Adrenal gland (tissue), 12 donors: ENCODE results near the gene NEDD8. TPM values are rescaled to one million over a fixed set of nuclear protein-coding genes. Genes with fewer than 3 reads are reported as not detected.
"Not testable (repeated sequence)": the region's sequence is repeated elsewhere in the genome, so short reads cannot be mapped to it uniquely, and the experiment has no call there.

Source experiments
- DNase-seq, 7 donors: peaks; one replicate each; pipeline ENCODE4 v3.0.0-alpha.2; 2019 to 2020
- H3K27ac ChIP-seq, 5 donors: fragments of 200-600 bp; sonication (generic) in 4 of 5; 1 replicate in 3 of 5; 2 replicates in 2 of 5; pipeline versions ENCODE4 v1.5.1 to v1.8.0; 2016 to 2020; ENCODE audit warnings: mild to moderate bottlenecking in 1 of 5
- H3K27me3 ChIP-seq: fragments of 200-600 bp; 2 replicates; pipeline ENCODE4 v1.8.0; 2021
- H3K36me3 ChIP-seq, 2 donors: fragments of 200-600 bp; replicated peaks in 1 of 2; 1 replicate in 1 of 2; 2 replicates in 1 of 2; pipeline versions ENCODE4 v1.5.1 to v1.8.0; 2018 to 2022
- H3K4me1 ChIP-seq, 2 donors: fragments of 200-600 bp; replicated peaks in 1 of 2; 1 replicate in 1 of 2; 2 replicates in 1 of 2; pipeline versions ENCODE4 v1.5.1 to v1.8.0; 2018 to 2021
- H3K4me3 ChIP-seq, 4 donors: fragments of 200-600 bp; sonication (generic) in 3 of 4; one replicate each; pipeline ENCODE4 v1.5.1; 2016 to 2018
- H3K9me3 ChIP-seq, 3 donors: fragments of 200-600 bp; sonication (generic) in 1 of 3; replicated peaks in 1 of 3; 1 replicate in 2 of 3; 2 replicates in 1 of 3; pipeline versions ENCODE4 v1.5.1 to v1.8.0; 2016 to 2021
- POLR2A ChIP-seq, 2 donors: fragments of 450-650 bp; IDR thresholded peaks; one replicate each; pipeline ENCODE4 v1.6.1; 2017; ENCODE audit warnings: antibody characterized with exemption in 2 of 2, mild to moderate bottlenecking in 2 of 2, moderate library complexity in 1 of 2
- WGBS, 4 donors: extraction: QIAGEN DNeasy Blood & Tissue Kit in 2 of 4; methylation state at CpG; one replicate each; pipeline versions ENCODE4 v1.1.5 to v1.1.7; 2013 to 2017; 5-methylcytosine and 5-hydroxymethylcytosine counted together
- intact Hi-C, 2 donors: fragments of 100-400 bp; cut with DNase I; formaldehyde crosslinking; loops; one replicate each; pipeline versions ENCODE4 v1.14.1 to v1.15.0; 2022 to 2023
- polyA plus RNA-seq, 3 donors: library from polyadenylated mRNA; stranded (reverse); fragments of 200-250 nt in 2 of 3; fragments of 350-450 nt in 1 of 3; fragmentation: Illumina TruSeq in 1 of 3; extraction: RNeasy Lipid Tissue Mini Kit (QIAGEN cat#74804) in 1 of 3; gene quantifications; one replicate each; pipeline ENCODE4 v1.2.3, GENCODE V29; 2013 to 2014
- total RNA-seq, 9 donors: library from RNA; depleted of rRNA in 4 of 9; stranded (reverse); fragments of >200 nt in 4 of 9; fragments of 120-200 nt in 1 of 9; fragmentation: NEBNext Ultra II Directional in 1 of 9; extraction: Animal tissue kit (Norgen Biotek cat#: 25700) in 1 of 9; gene quantifications; one replicate each; pipeline versions ENCODE4 v1.1.0 to v1.2.4, GENCODE V29; 2013 to 2023
- TF ChIP-seq, protein P1 (sequence below), 6 experiments: fragments of 450-650 bp in 4 of 6; fragments of 200-600 bp in 2 of 6; sonication (generic) in 1 of 6; IDR thresholded peaks; 1 replicate in 5 of 6; 2 replicates in 1 of 6; pipeline versions ENCODE4 v1.5.1 to v1.8.0; 2016 to 2021; ENCODE audit warnings: antibody characterized with exemption in 6 of 6, mild to moderate bottlenecking in 2 of 6, moderate library complexity in 1 of 6
- donor health status: healthy with polysubstance abuse.
- donor health status: Bipolar disorder and iron deficiency.
- donor health status: DM: yes; HTN: yes; CAD: no.
- donor health status: DM: no; HTN: no; CAD: no.
- donor health status: DM: no; HTN: no; CAD: no.
- donor health status: DM: yes; HTN: yes; CAD: no.

The NEDD8 gene
- total and polyA plus RNA-seq, 12 donors = 136 to 454 (median 216) TPM

DNA sequence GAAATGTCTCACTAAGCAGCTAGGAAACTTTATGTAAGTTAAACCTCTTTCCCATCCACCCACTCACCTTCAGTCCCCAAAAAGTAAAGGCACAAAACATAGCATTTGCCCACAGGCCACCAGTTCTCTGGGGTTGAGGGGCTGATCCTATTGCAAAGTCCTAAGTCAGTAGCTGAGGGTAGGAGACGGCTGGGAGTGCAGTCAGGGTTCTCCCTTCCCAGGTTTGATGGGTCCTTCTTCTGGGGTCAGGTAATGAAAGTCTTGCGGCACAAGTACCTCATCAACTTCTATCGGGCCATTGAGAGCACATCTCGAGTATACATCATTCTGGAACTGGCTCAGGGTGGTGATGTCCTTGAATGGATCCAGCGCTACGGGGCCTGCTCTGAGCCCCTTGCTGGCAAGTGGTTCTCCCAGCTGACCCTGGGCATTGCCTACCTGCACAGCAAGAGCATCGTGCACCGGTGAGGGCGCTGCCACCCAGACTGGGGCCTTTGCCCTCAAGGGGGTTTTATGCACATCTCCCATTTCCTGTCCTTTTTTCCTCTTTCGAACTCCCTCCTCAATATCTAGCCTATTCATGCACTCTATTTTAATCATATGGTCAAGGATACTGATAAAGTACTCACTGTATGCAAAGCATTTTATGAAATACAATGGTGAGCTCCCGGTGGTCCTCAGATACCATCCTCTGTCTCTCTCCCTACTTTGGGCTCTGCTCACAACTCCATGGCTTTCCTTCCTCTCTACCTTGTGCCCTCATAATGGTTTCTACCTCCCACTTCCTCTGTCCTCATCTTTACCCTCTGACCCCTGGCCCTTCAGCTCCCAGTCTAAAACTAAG, 25.7 kb downstream of the NEDD8 start:
- intact Hi-C loops = no loop called here
- peak in 3 of 7 donors; percentile 6 to 35 (median 16) for DNase-seq

DNA sequence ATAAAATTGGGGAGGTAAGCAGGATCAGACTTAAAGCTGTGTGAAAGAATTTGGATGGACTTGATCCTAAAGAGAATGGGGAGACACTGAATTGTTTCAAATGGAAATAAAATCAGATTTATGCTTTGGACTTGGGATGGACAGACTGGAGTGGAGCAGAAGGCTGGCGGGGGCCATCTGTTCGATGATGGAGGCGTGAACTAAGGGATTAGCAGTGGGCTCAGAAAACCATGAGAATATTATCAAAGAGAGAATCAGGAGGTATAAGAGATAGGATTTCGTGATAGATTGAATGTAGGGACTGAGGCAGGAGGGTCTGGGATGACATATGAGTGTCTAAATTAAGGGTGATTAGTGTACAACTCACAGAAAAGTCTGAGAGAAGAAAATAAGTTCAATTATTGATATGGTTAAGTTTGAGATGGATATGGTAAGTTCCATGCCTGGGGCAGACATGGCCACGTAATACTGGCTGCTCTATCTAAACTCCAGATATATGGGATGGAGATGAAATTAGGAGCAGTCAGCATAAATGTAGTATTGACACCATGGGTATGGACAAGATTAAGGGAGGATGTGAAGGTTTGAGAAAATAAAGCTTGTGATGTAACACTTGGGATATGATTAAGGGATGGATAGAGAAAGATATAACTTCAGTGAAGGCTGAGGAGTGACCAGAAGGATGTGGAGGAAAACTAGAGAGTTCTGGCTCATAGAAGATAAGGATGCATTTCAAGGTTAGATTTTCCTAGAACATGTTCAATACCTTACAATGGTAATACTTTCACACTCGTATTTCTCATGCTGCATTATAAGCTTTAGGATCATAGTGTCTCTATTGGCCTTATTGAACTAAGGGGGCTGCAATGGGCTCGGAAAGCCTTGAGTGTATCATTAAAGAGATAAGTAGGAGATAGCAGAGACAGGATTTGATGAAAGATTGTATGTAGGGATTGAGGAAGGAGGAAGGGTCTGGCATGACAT, 27.7 kb downstream of the NEDD8 start:
- intact Hi-C loops = no loop called here
- Histone ChIP-seq H3K27me3 (no peaks in the 10 kb centered on the region), H3K27ac (no peak overlapping the region), H3K36me3 (peaks cover 0 to 39% of the 10 kb centered on the region in 2 donors), H3K4me1 (no peaks in the 10 kb centered on the region), H3K4me3 (no peak overlapping the region), H3K9me3 (no peaks in the 10 kb centered on the region)
- TF ChIP-seq, protein P1, sequence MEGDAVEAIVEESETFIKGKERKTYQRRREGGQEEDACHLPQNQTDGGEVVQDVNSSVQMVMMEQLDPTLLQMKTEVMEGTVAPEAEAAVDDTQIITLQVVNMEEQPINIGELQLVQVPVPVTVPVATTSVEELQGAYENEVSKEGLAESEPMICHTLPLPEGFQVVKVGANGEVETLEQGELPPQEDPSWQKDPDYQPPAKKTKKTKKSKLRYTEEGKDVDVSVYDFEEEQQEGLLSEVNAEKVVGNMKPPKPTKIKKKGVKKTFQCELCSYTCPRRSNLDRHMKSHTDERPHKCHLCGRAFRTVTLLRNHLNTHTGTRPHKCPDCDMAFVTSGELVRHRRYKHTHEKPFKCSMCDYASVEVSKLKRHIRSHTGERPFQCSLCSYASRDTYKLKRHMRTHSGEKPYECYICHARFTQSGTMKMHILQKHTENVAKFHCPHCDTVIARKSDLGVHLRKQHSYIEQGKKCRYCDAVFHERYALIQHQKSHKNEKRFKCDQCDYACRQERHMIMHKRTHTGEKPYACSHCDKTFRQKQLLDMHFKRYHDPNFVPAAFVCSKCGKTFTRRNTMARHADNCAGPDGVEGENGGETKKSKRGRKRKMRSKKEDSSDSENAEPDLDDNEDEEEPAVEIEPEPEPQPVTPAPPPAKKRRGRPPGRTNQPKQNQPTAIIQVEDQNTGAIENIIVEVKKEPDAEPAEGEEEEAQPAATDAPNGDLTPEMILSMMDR (IDR thresholded peaks at IDR 0.05) = no peak
- no peak for TF ChIP-seq POLR2A (IDR thresholded peaks at IDR 0.05)
- DNase-seq = peak in 2 of 7 donors; percentile 11 to 13
- WGBS, 4 donors = 89 to 92% (median 91%) methylated on average over 7 of the region's 7 CpGs

More for the DNA sequence above, 25.7 kb downstream of the NEDD8 start:
- TF ChIP-seq, protein P1 (IDR thresholded peaks at IDR 0.05) = no peak
- TF ChIP-seq POLR2A (IDR thresholded peaks at IDR 0.05) = no peak
- Histone ChIP-seq H3K4me1 (peaks cover 0 to under 1% of the 10 kb centered on the region in 2 donors), H3K27ac (no peak overlapping the region), H3K4me3 (no peak overlapping the region), H3K36me3 (peaks cover 0 to 57% of the 10 kb centered on the region in 2 donors), H3K9me3 (no peaks in the 10 kb centered on the region), H3K27me3 (no peaks in the 10 kb centered on the region)
- 81 to 99% (median 85%) methylated on average over 6 to 11 of the region's 11 CpGs for WGBS, 4 donors

DNA sequence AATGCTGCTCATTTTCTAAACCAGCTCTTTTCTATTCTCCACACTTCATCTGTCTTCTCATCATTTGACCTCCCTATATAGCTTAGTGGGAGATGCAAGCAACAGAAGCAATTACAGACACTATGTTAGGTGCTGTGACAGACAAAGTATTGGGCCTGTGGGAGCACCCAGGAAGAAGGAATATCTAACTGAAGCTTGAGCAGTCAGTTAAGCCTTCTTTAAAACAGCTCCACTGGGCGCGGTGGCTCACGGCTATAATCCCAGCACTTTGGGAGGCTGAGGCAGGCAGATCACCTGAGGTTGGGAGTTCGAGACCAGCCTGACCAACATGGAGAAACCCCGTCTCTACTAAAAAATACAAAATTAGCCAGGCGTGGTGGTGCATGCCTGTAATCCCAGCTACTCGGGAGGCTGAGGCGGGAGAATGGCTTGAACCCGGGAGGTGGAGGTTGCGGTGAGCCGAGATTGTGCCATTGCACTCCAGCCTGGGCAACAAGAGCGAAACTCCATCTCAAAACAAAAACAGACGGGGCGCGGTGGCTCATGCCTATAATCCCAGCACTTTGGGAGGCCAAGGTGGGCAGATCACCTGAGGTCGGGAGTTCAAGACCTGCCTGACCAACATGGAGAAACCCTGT, 28.8 kb downstream of the NEDD8 start:
- WGBS, 4 donors = 85 to 96% (median 92%) methylated on average over 14 to 16 of the region's 16 CpGs
- H3K27me3 ChIP-seq, H3K4me3 ChIP-seq, H3K9me3 ChIP-seq, H3K27ac ChIP-seq, H3K4me1 ChIP-seq, intact Hi-C loops: not testable (repeated sequence)
- H3K36me3 ChIP-seq = peaks cover 0 to 30% of the 10 kb centered on the region in 2 donors
- DNase-seq = peak in 3 of 7 donors; percentile 8 to 42 (median 18)

DNA sequence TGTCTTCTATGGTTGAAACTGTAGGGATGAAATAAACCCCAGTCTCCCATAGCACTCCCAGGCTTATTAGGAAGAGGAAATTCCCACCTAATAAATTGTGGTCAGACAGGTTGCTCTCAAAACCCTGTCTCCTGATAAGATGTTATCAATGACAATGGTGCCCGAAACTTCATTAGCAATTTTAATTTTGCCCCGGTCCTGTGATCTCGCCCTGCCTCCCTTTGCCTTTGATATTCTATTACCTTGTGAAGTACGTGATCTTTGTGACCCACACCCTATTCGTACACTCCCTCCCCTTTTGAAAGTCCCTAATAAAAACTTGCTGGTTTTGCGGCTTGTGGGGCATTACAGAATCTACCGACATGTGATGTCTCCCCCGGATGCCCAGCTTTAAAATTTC, 29.6 kb downstream of the NEDD8 start:
- H3K4me1 ChIP-seq, H3K27me3 ChIP-seq, H3K9me3 ChIP-seq, intact Hi-C loops, H3K4me3 ChIP-seq, H3K27ac ChIP-seq, DNase-seq: not testable (repeated sequence)
- WGBS, 4 donors = 79 to 93% (median 90%) methylated on average over 8 of the region's 8 CpGs
- peaks cover 0 to 24% of the 10 kb centered on the region in 2 donors for H3K36me3 ChIP-seq
